ENCODE data around the gene RGS17.

Gene RGS17

DNA sequence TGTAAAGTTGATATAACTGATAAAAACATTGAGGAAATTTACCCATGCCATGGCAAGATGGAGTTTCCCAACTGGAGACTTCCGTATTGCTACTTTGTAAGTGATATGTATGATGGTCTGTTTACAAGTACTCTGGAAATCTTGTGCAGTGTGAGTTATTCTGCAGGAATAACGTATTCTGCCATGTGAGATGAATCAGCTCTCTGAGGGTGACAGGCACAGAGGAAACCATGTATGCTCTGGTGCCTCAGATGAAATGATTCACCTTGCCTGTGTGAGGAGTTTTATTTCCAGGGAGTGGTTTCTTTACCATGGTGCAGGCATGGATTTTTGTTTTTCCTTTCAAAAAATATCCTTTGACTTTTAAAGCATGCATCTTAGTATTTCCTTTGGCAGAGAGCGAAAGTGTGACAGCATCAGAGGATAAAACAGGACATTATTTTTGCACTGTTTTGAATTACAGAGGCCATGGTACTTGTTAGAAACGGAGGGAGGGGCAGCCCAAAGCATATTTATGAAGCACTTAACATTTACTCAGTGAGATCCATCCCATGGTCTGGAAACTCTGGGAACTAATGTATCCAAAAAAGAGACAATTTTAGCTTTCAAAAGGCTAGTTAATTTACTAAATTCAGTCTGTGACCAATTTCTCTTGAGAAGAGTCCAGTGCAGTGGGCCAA is 92.6 kb downstream of the RGS17 start:
- Histone ChIP-seq H3K27ac (replicated peaks) (no peak overlapping the region), H3K27me3 (ENCODE audit: insufficient read depth, poor library complexity, severe bottlenecking) (no peaks in the 10 kb centered on the region), H3K4me3 (replicated peaks; ENCODE audit: insufficient read depth, low read length) (no peak overlapping the region)
- no peak for DNase-seq (ENCODE audit: low read depth in 1 of 2, low spot score in 1 of 2)
- TF ChIP-seq GABPA (IDR thresholded peaks at IDR 0.05; ENCODE audit: low read depth) (no peak), POLR2AphosphoS5 (IDR thresholded peaks at IDR 0.05; ENCODE audit: low read depth) (no peak), SPI1 (IDR thresholded peaks at IDR 0.05; ENCODE audit: borderline replicate concordance, low read depth) (no peak)
- TF ChIP-seq, protein P1, sequence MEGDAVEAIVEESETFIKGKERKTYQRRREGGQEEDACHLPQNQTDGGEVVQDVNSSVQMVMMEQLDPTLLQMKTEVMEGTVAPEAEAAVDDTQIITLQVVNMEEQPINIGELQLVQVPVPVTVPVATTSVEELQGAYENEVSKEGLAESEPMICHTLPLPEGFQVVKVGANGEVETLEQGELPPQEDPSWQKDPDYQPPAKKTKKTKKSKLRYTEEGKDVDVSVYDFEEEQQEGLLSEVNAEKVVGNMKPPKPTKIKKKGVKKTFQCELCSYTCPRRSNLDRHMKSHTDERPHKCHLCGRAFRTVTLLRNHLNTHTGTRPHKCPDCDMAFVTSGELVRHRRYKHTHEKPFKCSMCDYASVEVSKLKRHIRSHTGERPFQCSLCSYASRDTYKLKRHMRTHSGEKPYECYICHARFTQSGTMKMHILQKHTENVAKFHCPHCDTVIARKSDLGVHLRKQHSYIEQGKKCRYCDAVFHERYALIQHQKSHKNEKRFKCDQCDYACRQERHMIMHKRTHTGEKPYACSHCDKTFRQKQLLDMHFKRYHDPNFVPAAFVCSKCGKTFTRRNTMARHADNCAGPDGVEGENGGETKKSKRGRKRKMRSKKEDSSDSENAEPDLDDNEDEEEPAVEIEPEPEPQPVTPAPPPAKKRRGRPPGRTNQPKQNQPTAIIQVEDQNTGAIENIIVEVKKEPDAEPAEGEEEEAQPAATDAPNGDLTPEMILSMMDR (IDR thresholded peaks at IDR 0.05; ENCODE audit: insufficient read depth, low read length) = no peak
- TF ChIP-seq, protein P2, sequence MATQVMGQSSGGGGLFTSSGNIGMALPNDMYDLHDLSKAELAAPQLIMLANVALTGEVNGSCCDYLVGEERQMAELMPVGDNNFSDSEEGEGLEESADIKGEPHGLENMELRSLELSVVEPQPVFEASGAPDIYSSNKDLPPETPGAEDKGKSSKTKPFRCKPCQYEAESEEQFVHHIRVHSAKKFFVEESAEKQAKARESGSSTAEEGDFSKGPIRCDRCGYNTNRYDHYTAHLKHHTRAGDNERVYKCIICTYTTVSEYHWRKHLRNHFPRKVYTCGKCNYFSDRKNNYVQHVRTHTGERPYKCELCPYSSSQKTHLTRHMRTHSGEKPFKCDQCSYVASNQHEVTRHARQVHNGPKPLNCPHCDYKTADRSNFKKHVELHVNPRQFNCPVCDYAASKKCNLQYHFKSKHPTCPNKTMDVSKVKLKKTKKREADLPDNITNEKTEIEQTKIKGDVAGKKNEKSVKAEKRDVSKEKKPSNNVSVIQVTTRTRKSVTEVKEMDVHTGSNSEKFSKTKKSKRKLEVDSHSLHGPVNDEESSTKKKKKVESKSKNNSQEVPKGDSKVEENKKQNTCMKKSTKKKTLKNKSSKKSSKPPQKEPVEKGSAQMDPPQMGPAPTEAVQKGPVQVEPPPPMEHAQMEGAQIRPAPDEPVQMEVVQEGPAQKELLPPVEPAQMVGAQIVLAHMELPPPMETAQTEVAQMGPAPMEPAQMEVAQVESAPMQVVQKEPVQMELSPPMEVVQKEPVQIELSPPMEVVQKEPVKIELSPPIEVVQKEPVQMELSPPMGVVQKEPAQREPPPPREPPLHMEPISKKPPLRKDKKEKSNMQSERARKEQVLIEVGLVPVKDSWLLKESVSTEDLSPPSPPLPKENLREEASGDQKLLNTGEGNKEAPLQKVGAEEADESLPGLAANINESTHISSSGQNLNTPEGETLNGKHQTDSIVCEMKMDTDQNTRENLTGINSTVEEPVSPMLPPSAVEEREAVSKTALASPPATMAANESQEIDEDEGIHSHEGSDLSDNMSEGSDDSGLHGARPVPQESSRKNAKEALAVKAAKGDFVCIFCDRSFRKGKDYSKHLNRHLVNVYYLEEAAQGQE (IDR thresholded peaks at IDR 0.05; ENCODE audit: insufficient replicate concordance, low read depth) = no peak

DNA sequence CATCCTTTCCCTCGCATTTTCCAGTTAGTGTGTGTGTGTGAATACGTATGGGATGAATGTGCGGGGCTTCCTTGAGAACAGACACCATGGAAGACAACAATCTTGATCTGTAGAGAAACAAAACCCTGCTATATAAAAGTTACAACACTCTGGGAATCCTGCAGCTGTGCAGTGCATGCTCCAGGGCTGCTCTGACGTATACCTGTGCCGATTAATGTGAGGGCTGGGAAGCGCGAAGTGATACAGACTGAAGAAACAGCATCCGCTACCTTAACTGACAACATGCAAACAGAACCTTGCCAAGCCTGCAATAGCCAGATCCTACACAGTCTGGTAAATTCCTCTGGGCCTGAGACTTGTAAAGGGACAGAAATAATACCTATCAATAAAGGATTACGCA is 96.9 kb downstream of the RGS17 start:
- TF ChIP-seq, protein P2 (IDR thresholded peaks at IDR 0.05; ENCODE audit: insufficient replicate concordance, low read depth) = no peak
- TF ChIP-seq GABPA (IDR thresholded peaks at IDR 0.05; ENCODE audit: low read depth) (no peak), SPI1 (IDR thresholded peaks at IDR 0.05; ENCODE audit: borderline replicate concordance, low read depth) (no peak), POLR2AphosphoS5 (IDR thresholded peaks at IDR 0.05; ENCODE audit: low read depth) (no peak)
- TF ChIP-seq, protein P1 (IDR thresholded peaks at IDR 0.05; ENCODE audit: insufficient read depth, low read length) = no peak
- no peak for DNase-seq (ENCODE audit: low read depth in 1 of 2, low spot score in 1 of 2)
- Histone ChIP-seq H3K27ac (replicated peaks) (no peak overlapping the region), H3K27me3 (ENCODE audit: insufficient read depth, poor library complexity, severe bottlenecking) (peaks cover 3% of the 10 kb centered on the region), H3K4me3 (replicated peaks; ENCODE audit: insufficient read depth, low read length) (no peak overlapping the region)

DNA sequence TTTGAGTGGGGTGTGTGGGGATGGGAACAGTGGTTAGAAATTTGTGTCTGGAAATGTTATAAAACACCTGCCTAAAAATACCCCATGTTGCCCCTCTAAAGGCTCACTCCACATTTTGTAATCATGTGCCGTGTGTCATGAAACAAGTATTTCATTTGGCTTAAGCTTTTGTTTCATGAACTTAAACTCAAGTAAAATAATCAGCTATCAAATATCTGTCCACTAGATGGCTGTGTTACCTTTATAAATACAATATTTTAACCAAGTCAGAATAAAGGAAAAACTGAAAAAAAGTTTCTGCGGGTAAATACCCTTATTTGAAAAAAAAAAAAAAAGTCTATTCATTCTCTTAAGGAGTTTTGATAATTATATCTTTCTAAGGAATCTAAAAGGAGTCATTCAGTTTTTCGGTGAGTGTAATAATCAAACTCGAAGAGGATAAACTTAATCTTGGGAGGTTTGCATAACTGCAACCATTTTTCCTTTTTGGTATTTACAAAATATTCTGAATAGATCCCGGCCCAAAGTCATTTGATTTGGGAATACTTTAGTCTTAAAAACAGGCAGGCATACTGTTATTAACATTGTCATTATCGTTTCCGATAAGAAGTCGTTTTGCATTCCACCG is 98.7 kb downstream of the RGS17 start:
- no peak for TF ChIP-seq POLR2AphosphoS5 (IDR thresholded peaks at IDR 0.05; ENCODE audit: low read depth)
- TF ChIP-seq, protein P1 (IDR thresholded peaks at IDR 0.05; ENCODE audit: insufficient read depth, low read length) = peak; percentile 11
- no peak for DNase-seq (ENCODE audit: low read depth in 1 of 2, low spot score in 1 of 2)
- no peak overlapping the region for H3K27ac ChIP-seq (replicated peaks)

More for the DNA sequence above, 98.7 kb downstream of the RGS17 start:
- Histone ChIP-seq H3K27me3 (ENCODE audit: insufficient read depth, poor library complexity, severe bottlenecking) (peaks cover 3% of the 10 kb centered on the region), H3K4me3 (replicated peaks; ENCODE audit: insufficient read depth, low read length) (no peak overlapping the region)

Measured in HL-60 (cell line).